ENCODE results near the gene SLC35B1.

Gene SLC35B1

GRCh38 chr17:49664706-49665211 is 43.0 kb downstream of the SLC35B1 start:
- POLR2A ChIA-PET (ENCODE audit: low non-redundant PET): no interaction called here
- no peak overlapping the region for H3K27ac ChIP-seq
- DNase-seq (ENCODE audit: low spot score): no peak
- CTCF ChIA-PET: interaction anchor here (0.7 kb wide), 1 partner anchor 9 kb away, joined by 5 read pairs; no protein-coding TSS in a partner anchor
- no peak for TF ChIP-seq CTCF (conservative IDR thresholded peaks at IDR 0.05; ENCODE audit: low read depth)

DNA sequence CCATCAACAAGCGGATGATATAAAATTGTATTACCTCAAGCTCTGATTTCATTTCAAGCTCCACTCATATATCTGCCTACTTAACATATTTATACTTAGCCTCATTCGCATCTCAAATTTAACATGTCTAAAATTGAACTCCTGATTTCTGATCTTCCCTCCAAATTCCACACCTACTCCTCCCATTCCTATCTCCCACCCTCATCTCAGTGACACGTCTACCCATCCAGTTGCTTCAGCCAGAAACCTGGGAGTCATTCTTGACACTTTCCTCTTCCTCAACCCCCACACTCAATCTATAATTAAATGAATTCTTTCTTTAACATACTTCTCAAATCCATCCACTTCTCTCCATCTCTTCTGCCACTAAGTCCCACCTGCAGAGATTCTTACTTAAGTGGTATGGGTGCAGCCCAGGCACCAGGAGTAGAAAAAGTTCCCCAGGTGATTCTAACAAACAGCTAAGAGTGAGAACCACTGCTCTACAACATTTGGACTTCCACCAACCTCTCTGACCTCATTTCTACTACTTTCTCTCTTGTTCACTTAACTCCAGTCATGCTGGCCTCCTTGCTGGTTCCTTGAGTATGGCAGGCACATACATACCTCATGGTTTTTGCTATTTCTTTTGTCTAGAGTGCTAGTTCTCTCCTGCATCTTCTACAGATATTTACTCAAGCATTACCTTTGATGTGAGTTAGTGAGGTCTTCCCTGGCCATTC is 47.9 kb downstream of the SLC35B1 start:
- ChIA-PET POLR2A (ENCODE audit: low non-redundant PET) (no interaction called here), CTCF (no interaction called here)
- no peak overlapping the region for H3K27ac ChIP-seq
- TF ChIP-seq CTCF (conservative IDR thresholded peaks at IDR 0.05; ENCODE audit: low read depth): no peak
- no peak for DNase-seq (ENCODE audit: low spot score)

DNA sequence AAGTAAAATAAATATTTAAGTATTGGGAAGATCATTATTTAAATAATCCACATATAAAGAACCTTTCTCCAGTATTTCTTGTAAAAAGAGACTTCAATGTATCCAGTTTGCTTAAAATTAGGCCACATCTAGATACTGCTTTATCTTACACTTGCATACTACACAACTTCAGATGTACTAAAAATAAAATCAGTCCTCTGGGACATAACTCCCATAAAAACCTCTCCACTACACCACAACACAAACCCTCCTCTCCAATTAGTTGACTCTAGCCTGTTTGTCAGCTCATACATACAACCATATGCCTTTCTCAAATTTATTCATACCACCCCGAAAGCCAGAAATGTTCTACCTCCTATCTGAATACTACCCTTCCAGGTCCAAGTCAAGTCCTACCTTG is 51.5 kb downstream of the SLC35B1 start:
- POLR2A ChIA-PET (ENCODE audit: low non-redundant PET): interaction anchor here (0.6 kb wide), 1 partner anchor 311 kb away, joined by 4 read pairs; no protein-coding TSS in a partner anchor
- no peak for TF ChIP-seq CTCF (conservative IDR thresholded peaks at IDR 0.05; ENCODE audit: low read depth)
- no peak overlapping the region for H3K27ac ChIP-seq
- CTCF ChIA-PET: interaction anchor here (1.0 kb wide), 1 partner anchor 8 kb away, joined by 5 read pairs; no protein-coding TSS in a partner anchor
- DNase-seq (ENCODE audit: low spot score): no peak

Data from RWPE1 (cell line).